GM21576 (cell line): Measurements from ENCODE around the gene KNDC1.

Experiments
- ATAC-seq: cut with Tn5 transposase; IDR thresholded peaks from one replicate; pipeline ENCODE4 v1.9.1; 2021; ENCODE audit warnings: mild to moderate bottlenecking, moderate library complexity; ENCODE audit not compliant: unreplicated experiment

Gene KNDC1

DNA sequence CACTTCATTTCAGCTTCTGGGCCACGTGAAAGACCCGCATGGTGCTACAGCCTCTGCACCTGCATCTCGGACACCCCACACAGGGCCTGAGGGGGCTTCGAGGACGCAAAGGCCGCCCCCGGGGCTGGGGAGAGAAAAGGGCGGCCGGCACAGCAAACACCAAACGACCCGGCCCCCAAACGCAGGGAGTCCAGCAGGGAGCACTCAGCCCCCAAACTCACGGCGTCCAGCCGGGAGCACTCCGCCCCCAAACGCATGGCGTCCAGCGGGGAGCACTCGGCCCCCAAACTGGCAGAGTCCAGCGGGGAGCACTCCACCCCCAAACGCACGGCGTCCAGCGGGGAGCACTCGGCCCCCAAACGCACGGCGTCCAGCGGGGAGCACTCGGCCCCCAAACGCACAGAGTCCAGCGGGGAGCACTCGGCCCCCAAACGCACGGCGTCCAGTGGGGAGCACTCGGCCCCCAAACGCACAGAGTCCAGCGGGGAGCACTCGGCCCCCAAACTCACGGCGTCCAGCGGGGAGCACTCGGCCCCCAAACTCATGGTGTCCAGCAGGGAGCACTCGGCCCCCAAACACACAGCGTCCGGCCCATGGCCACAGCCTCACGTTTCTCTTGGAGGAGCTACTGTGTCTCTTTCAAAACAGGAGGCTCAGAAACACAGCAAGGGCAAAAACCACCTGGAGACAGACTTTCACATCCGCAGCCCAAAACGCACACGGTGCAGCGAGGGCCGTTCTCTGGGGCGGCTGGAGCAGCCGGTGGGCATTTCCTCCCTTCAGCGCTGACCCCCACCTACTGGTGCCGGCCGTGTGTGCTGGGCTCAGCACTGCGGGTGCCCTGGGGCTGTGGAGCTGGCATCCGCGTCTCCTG is 43.0 kb downstream of the KNDC1 start:
- ATAC-seq = no peak

GRCh38 chr10:133203652-133204195 is 43.7 kb downstream of the KNDC1 start:
- ATAC-seq = no peak

DNA sequence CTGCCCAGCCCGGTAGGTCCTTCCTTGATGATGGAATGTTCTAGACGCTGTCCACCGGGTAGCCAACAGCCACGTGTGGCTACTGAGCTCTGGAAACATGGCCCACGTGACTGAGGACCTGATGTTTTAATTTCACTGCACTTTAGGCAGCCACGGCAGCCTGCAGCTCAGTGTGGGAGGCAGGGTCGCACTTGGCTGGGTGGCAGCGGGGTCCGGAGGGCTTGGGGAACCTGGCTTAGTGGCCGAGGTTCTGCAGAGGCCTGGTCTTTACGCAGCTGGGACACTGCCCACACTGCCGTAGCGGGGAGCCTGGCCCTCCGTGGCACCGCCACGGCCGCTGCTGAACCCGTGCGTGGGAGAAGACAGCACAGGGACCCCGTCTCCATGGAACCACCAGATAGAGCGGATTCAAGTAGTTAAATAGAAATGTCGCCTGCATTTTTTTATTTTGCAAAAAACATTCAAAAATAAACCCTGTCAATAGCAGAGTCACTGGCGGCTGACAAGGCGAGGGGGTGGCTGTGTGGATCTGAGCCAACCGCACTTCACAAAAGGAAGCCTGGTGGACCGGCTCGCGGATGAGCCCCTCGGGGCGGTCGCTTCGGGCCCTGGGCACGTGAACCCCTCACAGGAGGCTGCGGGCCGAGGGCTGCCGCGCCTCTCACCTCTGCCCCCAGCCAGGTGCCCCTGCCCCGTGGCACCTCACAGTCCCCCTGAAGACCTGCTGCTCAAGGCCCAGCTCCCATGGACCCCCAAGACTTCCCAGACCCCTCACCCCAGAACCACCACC is 44.4 kb downstream of the KNDC1 start:
- no peak for ATAC-seq

DNA sequence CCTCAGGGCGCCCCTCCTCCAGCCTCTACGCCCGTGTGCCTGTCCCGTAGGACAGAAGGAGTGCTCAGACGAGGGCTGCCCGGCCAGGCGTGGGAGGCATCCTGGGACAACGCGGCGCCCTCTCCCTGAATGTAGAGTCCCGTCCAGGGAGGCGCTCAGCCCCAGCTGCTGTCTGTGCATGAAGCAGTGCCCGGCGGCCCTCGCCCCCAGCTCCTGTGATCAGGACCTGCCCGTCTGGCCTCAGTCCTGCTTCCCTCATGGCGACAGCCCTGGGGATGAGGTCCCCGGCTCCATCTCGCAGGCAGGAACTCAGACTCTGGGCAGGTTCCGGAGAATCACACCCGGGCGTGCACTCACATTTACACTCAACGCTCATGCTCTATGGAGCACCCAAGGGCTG is 45.1 kb downstream of the KNDC1 start:
- ATAC-seq = no peak

- no peak for ATAC-seq
Observed at GRCh38 chr10:133206356-133207040, 46.5 kb downstream of the KNDC1 start.

DNA sequence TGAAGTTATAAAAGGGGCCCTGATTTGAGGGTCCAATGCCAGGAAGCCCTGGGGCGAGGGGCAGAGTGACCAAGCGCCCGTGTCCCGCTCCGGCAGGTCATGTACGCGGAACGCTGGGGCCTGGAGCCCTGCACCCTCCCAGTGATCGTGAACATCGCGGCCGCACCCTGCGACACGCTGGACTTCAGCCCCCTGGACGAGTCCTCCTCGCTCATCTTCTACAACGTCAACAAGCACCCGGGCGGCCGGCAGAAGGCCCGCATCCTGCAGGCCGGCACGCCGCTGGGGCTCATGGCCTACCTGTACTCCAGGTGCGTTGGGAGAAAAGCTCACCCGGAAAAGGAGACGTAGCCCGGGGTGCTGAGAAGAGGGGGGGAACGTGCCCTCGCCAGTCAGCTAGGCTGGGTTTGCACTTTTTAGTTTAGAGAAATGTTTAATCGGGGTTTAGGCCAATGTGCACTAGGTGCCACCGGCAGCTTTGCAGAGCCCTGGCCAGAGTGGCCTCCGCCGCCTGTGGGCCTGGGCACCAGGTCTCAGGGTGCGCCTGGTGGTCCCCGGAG is 47.1 kb downstream of the KNDC1 start:
- no peak for ATAC-seq

DNA sequence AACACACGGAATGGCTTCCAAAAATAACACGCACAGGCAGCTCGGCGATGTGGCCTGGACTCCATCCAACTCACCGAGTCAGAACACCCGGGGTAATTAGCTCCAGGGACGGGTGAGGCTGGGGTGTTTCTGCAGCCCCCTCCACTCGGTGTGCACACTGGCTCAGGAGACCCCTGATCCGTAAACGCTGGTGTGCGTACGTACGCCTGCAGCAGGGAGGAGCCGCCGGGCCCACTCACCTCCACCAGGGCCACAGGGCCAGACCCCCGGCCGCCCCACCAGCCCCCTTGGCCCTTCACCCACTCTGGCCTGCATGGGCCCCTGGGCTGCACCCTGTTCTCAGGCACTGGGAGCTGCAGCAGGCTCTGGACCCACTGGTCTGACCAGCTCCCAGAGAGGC is 47.6 kb downstream of the KNDC1 start:
- no peak for ATAC-seq

- no peak for ATAC-seq
Observed at GRCh38 chr10:133208466-133208865, 48.4 kb downstream of the KNDC1 start.

- ATAC-seq = no peak
Observed at GRCh38 chr10:133209117-133209516, 49.1 kb downstream of the KNDC1 start.

- ATAC-seq = no peak
Observed at GRCh38 chr10:133209641-133210040, 49.6 kb downstream of the KNDC1 start.

GRCh38 chr10:133210398-133211140 is 50.5 kb downstream of the KNDC1 start:
- ATAC-seq = no peak

- no peak for ATAC-seq
Observed at GRCh38 chr10:133211141-133211830, 51.3 kb downstream of the KNDC1 start.

- ATAC-seq = no peak
Observed at GRCh38 chr10:133211959-133212852, 52.2 kb downstream of the KNDC1 start.

DNA sequence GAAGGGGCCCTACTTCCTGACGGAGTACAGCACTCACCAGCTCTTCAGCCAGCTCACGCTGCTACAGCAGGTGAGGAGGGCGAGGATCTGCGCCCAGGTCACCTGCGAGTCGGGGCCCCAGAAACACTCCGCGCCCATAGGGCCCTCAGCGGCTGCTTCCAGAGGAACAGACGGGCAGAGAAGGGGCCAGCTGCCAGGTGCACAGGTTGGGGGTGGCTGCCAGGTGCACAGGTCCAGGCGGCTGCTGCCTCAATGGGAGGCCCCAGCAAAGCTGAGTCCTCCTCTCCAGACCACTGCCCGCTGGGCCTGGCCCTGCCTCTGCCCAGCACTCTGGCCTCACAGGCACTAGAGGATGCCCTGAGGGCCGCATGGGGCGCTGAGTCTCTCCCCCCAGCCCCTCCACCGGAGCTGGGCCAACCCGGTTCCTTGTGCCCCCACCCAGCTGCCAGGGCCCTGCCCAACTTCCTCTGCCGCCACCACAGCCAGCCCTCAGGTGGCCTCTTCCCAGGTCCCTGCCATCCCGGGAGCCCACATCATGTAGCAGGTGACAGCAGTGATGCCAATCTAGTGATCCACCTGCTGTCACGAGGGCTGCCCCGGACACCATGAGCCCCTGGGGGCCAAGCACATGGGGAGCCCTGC is 53.0 kb downstream of the KNDC1 start:
- no peak for ATAC-seq

DNA sequence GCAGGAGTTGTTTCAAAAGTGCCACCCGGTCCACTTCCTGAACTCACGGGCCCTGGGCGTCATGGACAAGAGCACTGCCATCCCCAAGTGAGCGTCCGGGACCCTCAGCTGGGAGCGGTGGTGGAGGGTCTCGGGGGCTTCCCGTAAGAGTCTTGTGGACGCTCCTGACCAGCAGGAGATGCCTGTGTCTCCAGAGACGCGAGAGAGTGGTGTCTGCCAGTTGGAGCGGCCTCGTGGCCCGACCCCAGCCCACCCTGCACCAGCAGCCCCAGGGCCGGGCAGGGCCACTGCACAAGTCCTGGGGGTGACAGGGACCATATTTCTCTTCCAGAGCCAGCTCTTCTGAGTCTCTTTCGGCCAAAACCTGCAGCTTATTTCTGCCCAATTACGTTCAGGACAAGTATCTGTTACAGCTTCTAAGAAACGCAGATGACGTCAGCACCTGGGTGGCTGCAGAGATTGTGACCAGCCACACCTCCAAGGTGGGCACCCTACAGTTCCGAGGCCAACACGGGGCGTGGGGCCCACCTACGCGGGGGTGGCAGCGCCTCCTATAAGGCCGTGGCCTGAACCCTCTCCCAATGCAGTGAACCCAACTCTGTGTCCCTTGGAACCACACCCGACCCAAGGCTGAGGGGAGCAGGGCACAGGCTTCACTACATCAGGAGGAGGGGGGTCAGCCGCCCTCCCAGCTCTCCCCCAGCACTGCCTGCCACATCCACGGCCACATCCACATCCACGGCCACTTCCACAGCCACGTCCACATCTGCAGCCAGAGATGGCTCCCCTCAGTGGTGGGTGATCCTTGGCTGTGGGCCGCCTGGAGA is 53.8 kb downstream of the KNDC1 start:
- no peak for ATAC-seq

- no peak for ATAC-seq
Observed at GRCh38 chr10:133214468-133215410, 54.7 kb downstream of the KNDC1 start.
